Neural cell (in vitro differentiated cells): ENCODE measurements around the gene MCCC1. TPM values are rescaled to one million over a fixed set of nuclear protein-coding genes. Genes with fewer than 3 reads are reported as not detected.
A peak's percentile ranks its signal among the peaks of the same experiment; 100 is the strongest.
"Not testable (repeated sequence)": the region's sequence is repeated elsewhere in the genome, so short reads cannot be mapped to it uniquely, and the experiment has no call there.

Experiments
- H2AFZ ChIP-seq: fragments of 200-600, 300-800 bp; sonication (generic), shearing (Covaris generic); 2 replicates; pipeline ENCODE4 v1.6.0; 2014; ENCODE audit warnings: low read depth, mild to moderate bottlenecking, antibody characterized with exemption, low read length, moderate library complexity
- H3F3A ChIP-seq: fragments of 200-600 bp; shearing (Covaris generic); 2 replicates; pipeline ENCODE4 v1.6.1; 2016; ENCODE audit warnings: mild to moderate bottlenecking, moderate library complexity, mixed read lengths, antibody characterized with exemption, low read length; ENCODE audit not compliant: insufficient read depth, poor library complexity, severe bottlenecking
- H3K27ac ChIP-seq: fragments of 200-600, 300-800 bp; sonication (generic), shearing (Covaris generic); 2 replicates; pipeline ENCODE4 v1.5.1; 2014; ENCODE audit warnings: mild to moderate bottlenecking, low read length, moderate library complexity
- H3K27me3 ChIP-seq: fragments of 300-800, 200-600 bp; sonication (generic), shearing (Covaris generic); 2 replicates; pipeline ENCODE4 v1.6.0; 2014; ENCODE audit warnings: mild to moderate bottlenecking, low read depth, low read length, moderate library complexity; ENCODE audit not compliant: insufficient read depth
- H3K36me3 ChIP-seq: fragments of 300-800, 200-600 bp; sonication (generic), shearing (Covaris generic); 2 replicates; pipeline ENCODE4 v1.5.1; 2014; ENCODE audit warnings: mild to moderate bottlenecking, antibody characterized with exemption, low read length, moderate library complexity; ENCODE audit not compliant: insufficient read depth
- H3K4me2 ChIP-seq: fragments of 300-800, 200-600 bp; sonication (generic), shearing (Covaris generic); 2 replicates; pipeline ENCODE4 v1.6.0; 2014; ENCODE audit warnings: mild to moderate bottlenecking, low read length
- H3K4me3 ChIP-seq: fragments of 300-800, 200-600 bp; sonication (generic), shearing (Covaris generic); 2 replicates; pipeline ENCODE4 v1.5.1; 2014; ENCODE audit warnings: mild to moderate bottlenecking, low read length, moderate library complexity
- H3K79me2 ChIP-seq: fragments of 200-600 bp; shearing (Covaris generic); replicated peaks from 2 replicates; pipeline ENCODE4 v1.6.0; 2014; ENCODE audit warnings: mild to moderate bottlenecking, low read length, moderate library complexity; ENCODE audit not compliant: insufficient read depth
- H3K9ac ChIP-seq: fragments of 300-800, 200-600 bp; sonication (generic), shearing (Covaris generic); 2 replicates; pipeline ENCODE4 v1.6.1; 2016; ENCODE audit warnings: mild to moderate bottlenecking, low read length, mixed read lengths
- H3K9me2 ChIP-seq: fragments of 200-600 bp; shearing (Covaris generic); 2 replicates; pipeline ENCODE4 v1.6.1; 2016; ENCODE audit warnings: mild to moderate bottlenecking, low read length, mixed read lengths; ENCODE audit not compliant: insufficient read depth
- H3K9me3 ChIP-seq: fragments of 200-600, 300-800 bp; sonication (generic), shearing (Covaris generic); 2 replicates; pipeline ENCODE4 v1.6.1; 2016; ENCODE audit warnings: mild to moderate bottlenecking, mixed run types, low read length, moderate library complexity, mixed read lengths
- H4K20me1 ChIP-seq: fragments of 200-600 bp; shearing (Covaris generic); 2 replicates; pipeline ENCODE4 v1.6.1; 2016; ENCODE audit warnings: mild to moderate bottlenecking, mixed run types; ENCODE audit not compliant: insufficient read depth
- CTCF ChIP-seq: fragments of 450-650 bp; IDR thresholded peaks from 2 replicates; pipeline ENCODE4 v1.5.1; 2014; ENCODE audit warnings: antibody characterized with exemption, mild to moderate bottlenecking, moderate library complexity; ENCODE audit not compliant: poor library complexity, severe bottlenecking
- EP300 ChIP-seq: fragments of 450-650 bp; conservative IDR thresholded peaks from 2 replicates; pipeline ENCODE4 v1.6.1; 2014; ENCODE audit warnings: antibody characterized with exemption, mild to moderate bottlenecking, moderate library complexity; ENCODE audit not compliant: poor library complexity, severe bottlenecking
- EZH2 ChIP-seq: fragments of 200-600, 300-800 bp; shearing (Covaris generic), sonication (generic); IDR thresholded peaks from 2 replicates; pipeline ENCODE4 v1.6.1; 2014; ENCODE audit warnings: antibody characterized with exemption, low read length, borderline replicate concordance, mild to moderate bottlenecking; ENCODE audit not compliant: insufficient read depth, poor library complexity, severe bottlenecking
- MXI1 ChIP-seq: fragments of 450-650 bp; conservative IDR thresholded peaks from 2 replicates; pipeline ENCODE4 v1.6.1; 2014; ENCODE audit warnings: antibody characterized with exemption, mild to moderate bottlenecking; ENCODE audit not compliant: poor library complexity, severe bottlenecking
- POLR2AphosphoS5 ChIP-seq: IDR thresholded peaks from 2 replicates; pipeline ENCODE4 v1.6.1; 2012
- RAD21 ChIP-seq: fragments of 450-650 bp; conservative IDR thresholded peaks from 2 replicates; pipeline ENCODE4 v1.6.1; 2014; ENCODE audit warnings: antibody characterized with exemption, mild to moderate bottlenecking, moderate library complexity
- REST ChIP-seq: IDR thresholded peaks from 2 replicates; pipeline ENCODE4 v1.6.1; 2012; ENCODE audit warnings: borderline replicate concordance
- SMC3 ChIP-seq: fragments of 450-650 bp; conservative IDR thresholded peaks from 2 replicates; pipeline ENCODE4 v1.6.1; 2014; ENCODE audit warnings: antibody characterized with exemption, mild to moderate bottlenecking, moderate library complexity; ENCODE audit not compliant: poor library complexity
- TAF1 ChIP-seq: IDR thresholded peaks from 2 replicates; pipeline ENCODE4 v1.6.1; 2012; ENCODE audit warnings: low read depth
- polyA plus RNA-seq: library from polyadenylated mRNA; depleted of rRNA; stranded (reverse); fragments of >200 nt; gene quantifications from 2 replicates; pipeline ENCODE4 v1.2.3, GENCODE V29; 2014

The MCCC1 gene
- polyA plus RNA-seq, 1 donor from 2014 or later: 29.6 TPM

- Histone ChIP-seq H3K9me3 (no peaks in the 10 kb centered on the region), H3K79me2 (no peaks in the 10 kb centered on the region), H3K36me3 (no peaks in the 10 kb centered on the region), H2AFZ (peak overlapping the region; percentile 31), H3K4me3 (peak overlapping the region; percentile 78), H3K9me2 (no peaks in the 10 kb centered on the region), H3K27me3 (no peaks in the 10 kb centered on the region), H3K4me2 (no peak overlapping the region), H4K20me1 (no peaks in the 10 kb centered on the region), H3K9ac (peak overlapping the region; percentile 10), H3F3A (no peaks in the 10 kb centered on the region), H3K27ac (no peak overlapping the region)
- TF ChIP-seq EP300 (no peak), SMC3 (no peak), CTCF (no peak), RAD21 (no peak), TAF1 (no peak), REST (no peak), POLR2AphosphoS5 (no peak)
Observed at GRCh38 chr3:183114384-183115178, 15.3 kb upstream of the MCCC1 start.

- H3K4me3 ChIP-seq, H3K79me2 ChIP-seq, H3K9me3 ChIP-seq, H3K4me2 ChIP-seq, H3K27ac ChIP-seq, H3K27me3 ChIP-seq, H2AFZ ChIP-seq, H3K9ac ChIP-seq, H3K36me3 ChIP-seq, H3K9me2 ChIP-seq, H4K20me1 ChIP-seq, H3F3A ChIP-seq: not testable (repeated sequence)
Observed at GRCh38 chr3:183109847-183110246, 10.6 kb upstream of the MCCC1 start.

GRCh38 chr3:183108470-183108869, 9.2 kb upstream of the MCCC1 start:
- no peak overlapping the region for H3K4me3 ChIP-seq
- no peaks in the 10 kb centered on the region for H3K9me3 ChIP-seq
- no peak overlapping the region for H3K27ac ChIP-seq
- H3K9me2 ChIP-seq: no peaks in the 10 kb centered on the region
- H3K9ac ChIP-seq: no peak overlapping the region
- H3K27me3 ChIP-seq: no peaks in the 10 kb centered on the region
- H3K79me2 ChIP-seq: no peaks in the 10 kb centered on the region
- H3K4me2 ChIP-seq: no peak overlapping the region
- no peaks in the 10 kb centered on the region for H4K20me1 ChIP-seq
- no peak for TF ChIP-seq RAD21
- no peak for TF ChIP-seq MXI1
- no peak for TF ChIP-seq TAF1
- no peak for TF ChIP-seq SMC3
- no peak for TF ChIP-seq EP300
- no peak for TF ChIP-seq REST
- TF ChIP-seq POLR2AphosphoS5: no peak
- TF ChIP-seq EZH2: no peak
- TF ChIP-seq CTCF: no peak
- no peaks in the 10 kb centered on the region for H3K36me3 ChIP-seq
- no peak overlapping the region for H2AFZ ChIP-seq
- no peaks in the 10 kb centered on the region for H3F3A ChIP-seq
